Medulla oblongata (tissue), 1 donor: ENCODE measurements around the gene TSC1.
"Not testable (repeated sequence)": the region's sequence is repeated elsewhere in the genome, so short reads cannot be mapped to it uniquely, and the experiment has no call there.

Experiments used
- DNase-seq: peaks from one replicate; pipeline ENCODE4 v3.0.0-alpha.2; 2015; ENCODE audit errors: extremely low spot score

TSC1 gene

DNA sequence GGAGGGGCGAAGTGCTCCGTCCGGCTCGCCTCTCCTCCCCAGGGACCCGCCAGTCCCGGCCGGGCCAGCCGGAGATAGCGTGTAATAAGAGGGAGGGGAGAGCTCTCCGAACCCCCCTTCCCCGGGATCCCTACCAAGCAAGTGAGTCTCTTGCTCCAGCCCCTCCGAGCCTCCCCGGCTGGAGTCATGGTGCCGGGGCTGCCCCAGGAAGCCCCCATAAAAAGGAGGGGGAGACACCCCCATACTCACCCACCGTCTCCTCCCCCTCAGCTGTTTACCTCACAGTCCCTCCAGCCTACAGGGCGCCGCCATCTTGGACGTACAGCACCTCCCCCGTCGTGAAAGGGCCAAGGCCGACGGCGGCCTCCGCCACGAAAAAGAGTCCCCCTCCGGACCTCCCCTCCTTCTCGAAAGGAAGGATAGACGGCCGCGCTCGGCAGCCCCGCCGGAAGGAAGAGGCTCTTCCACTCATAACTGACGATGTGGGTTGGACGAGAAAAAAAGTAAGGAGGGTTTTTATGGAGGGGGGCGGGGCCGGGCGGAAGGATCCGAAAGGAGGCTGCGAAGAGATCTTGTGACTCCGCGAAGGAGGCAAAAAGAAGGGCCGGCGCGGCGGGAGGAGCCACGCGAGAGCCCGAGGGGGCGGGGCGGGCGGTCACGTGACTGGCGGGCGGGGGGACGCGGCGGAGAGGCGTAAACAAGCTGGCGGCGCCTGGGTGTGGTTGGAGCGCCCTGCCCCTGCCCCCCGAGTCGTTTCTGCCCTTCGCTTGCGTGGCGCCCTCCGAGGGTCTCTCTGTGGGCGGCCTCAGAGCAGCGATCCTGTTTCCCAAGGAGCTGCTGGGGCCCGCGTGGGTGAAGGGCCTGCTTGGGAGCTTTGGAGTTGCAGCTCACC lies at the start of gene TSC1:
Gene TSC1, minus strand, starts transcription at position 323 of the 892 bp plus-strand sequence. CDS start 15,744 bp downstream, outside the sequence.
- DNase-seq: peak; percentile 92

DNA sequence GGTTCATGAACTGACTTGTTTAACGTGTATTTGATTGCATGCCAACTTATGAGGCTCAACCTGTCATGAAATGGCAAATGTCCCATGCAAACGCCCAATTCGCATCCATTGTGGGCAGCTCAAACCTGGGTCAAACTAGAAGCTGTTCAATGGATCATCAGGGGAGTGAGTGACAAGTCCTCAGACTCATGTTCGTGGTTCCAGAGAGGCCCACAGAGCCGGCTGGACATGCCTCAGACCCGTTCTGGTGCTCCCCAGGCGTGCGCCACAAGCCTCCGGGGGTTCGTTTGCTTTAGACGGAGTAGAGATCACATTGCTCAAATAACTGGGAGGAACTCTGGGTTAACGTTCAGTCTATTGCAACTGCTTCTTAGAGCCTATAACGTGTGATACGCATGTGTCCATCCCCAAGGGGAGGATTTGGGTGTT lies 49.1 kb upstream of the TSC1 start:
- DNase-seq: no peak

DNA sequence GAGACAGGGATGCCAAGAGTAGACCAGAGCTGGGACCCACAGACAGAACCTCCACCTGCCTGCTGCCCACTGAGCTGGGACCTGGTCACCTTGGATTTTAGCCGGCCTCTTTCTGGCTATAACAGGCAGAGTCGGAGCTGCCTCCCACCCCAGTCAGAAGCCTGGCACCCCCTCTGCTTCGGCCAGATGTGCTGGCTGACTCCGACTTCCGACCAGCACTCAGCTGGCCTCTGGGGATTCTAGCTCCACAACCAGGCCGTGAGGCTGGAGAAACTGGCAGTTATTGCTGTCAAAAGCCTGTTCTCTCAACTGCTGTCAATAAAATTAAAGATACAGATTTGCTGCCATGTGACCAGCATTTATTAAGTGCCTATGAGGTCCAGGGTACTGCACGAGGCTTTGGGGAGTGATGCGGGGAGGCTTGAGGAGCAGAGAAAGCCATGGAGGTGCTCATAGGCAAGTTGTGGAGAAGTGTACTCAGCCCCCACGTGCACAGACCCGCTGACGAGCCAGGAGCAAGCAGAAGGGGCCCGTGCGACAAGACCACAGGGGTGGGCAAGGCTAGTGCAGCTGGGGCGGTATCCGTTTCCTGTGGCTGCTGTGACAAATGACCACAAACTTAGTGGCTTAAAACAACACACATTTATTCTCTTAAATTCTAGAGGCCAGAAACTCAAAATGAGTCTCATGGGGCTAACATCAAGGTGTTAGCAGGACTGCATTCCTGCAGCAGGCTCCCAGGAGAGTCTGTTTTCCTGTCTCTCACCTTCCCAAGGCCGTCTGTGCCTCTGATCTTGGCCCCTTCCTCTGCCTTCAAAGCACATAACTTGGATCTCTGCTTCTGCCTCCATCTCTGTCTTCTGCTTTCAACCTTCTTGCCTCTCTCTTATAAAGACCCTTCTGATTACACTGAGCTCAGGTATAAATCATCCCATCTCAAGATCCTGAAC lies 47.2 kb upstream of the TSC1 start:
- no peak for DNase-seq

DNA sequence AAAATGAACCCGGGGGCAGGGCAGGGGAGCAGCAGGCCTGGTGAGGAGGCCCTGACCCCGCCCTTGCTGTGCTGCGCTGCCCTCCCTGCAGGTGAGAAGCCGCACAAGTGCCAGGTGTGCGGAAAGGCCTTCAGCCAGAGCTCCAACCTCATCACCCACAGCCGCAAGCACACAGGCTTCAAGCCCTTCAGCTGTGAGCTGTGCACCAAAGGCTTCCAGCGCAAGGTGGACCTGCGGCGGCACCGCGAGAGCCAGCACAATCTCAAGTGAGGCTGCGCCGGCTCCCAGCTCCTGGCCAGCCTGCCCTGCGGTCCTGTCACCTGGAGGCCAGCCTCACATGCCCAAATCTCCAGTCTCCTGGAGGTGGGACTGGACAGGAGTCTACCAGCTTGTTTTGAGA lies 46.4 kb upstream of the TSC1 start:
- no peak for DNase-seq

DNA sequence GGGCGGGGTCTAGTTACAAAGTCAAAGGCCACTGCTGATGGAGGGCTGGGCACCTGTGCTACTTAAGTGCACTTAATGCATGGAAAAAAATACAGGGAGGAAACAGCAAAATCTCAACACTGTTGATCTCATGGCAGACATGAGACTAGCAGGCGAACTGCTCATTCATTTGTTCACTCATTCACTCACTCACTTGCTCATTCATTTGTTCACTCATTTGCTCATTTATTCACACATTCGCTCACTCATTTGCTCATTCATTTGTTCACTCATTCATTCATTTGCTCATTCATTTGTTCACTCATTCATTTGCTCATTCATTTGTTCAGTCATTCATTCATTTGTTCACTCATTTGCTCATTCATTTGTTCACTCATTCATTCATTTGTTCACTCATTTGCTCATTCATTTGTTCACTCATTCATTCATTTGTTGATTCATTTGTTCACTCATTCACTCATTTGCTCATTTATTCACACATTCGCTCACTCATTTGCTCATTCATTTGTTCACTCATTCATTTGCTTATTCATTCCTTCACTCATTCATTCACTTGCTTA lies 45.7 kb upstream of the TSC1 start:
- not testable (repeated sequence) for DNase-seq

DNA sequence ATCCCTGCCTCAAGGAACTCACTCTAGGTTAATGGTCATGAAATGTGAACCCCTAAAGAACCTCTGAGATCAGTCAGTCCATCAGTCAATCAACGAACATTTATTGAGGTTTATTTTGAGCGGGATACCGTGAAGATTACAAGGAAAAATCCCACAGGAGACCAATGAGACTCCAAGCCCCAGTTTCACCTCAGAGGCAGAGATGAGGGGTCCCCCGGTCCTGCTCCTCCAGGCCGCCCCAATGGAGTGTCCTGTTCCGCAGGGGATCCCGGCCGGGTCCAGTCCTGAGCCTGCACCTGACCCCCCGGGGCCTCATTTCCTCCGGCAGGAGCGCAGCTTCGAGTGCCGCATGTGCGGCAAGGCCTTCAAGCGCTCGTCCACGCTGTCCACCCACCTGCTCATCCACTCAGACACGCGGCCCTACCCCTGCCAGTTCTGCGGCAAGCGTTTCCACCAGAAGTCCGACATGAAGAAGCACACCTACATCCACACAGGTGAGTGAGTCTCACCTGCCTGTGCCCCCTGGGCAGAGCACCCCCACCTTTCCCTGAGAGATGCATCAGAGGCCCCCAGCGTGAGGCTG lies 45.1 kb upstream of the TSC1 start:
- no peak for DNase-seq

DNA sequence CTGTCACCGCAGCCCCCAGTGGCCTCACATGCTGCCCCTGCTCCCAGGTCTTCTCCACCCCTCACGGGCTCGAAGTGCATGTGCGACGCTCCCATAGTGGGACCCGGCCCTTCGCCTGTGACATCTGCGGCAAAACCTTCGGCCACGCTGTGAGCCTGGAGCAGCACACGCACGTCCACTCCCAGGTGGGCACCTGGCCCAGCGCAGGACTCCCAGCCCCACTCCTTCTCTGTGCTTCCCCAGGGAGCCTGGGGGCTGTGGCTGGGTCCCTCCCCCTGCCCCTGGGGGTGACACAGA lies 44.5 kb upstream of the TSC1 start:
- no peak for DNase-seq

DNA sequence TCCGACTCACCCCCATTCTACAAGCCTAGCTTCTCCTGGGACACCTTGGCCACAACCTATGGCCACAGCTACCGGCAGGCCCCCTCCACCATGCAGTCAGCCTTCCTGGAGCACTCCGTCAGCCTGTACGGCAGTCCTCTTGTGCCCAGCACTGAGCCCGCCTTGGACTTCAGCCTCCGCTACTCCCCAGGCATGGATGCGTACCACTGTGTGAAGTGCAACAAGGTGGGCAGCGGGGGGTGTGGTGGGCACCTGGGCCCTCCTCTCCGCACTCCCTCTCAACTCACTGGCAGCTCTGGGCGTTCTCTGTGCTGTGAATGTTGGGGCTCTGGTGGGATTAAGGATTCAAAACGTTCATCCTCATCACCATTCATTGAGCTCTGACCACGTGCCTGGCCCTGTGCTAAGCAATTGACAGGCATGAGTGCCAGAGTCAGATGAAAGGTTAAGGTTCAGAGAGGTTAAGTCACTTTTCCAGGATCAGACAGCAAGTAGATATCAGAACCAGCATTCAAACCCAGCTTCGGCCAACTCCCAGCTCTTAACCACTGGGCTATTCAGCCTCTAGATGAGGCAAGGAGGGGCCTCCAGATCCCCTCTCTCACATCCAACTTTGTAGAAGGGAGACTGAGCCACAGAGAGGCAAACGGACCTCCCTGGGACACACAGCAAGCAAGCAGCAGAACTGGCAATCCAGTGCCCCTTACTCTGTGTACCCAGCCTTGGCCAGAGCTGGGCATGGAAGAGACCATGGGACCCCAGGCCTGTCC lies 44.0 kb upstream of the TSC1 start:
- DNase-seq: no peak

DNA sequence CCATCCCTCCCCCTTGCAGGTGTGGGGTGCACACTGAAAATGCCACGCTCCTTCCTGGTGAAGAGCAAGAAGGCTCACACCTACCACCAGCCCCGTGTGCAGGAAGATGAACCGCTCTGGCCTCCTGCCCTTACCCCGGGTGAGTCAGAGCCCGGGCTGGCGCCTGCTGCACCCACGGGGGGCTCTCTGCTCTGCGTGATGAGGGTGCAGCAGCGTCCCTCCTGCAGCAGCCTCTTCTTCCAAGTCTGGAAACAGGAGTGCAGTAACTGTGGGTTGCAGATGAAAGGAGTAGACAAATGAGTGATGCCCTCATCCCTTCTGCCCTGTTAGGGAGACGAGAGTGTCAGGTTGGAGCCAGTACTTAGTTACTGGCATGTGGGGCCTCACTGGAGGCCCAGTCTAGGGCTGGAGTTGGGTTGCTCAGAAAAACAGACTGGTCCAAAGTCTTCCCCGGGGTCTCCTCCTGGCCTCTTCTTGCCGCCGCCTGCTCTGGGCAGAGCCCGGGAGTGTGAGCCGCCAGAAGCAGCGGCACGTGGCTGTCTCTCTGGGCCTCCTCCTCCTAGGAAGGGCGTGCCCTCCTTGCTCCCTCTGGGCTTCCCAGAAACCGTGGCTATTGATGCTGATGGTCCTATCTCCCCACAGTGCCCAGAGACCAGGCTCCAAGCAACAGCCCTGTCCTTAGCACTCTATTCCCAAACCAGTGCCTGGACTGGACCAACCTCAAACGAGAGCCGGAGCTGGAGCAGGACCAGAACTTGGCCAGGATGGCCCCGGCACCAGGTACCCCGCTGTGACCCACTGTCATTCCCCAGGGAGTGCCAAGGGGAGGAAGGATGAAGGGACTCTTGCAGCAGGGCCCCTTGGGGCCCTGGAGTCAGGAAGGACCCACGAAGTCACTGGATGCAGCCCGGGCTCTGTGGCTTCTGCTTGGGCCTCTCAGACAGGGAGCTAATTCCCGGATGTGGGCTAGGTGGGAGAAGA lies 42.5 kb upstream of the TSC1 start:
- no peak for DNase-seq

DNA sequence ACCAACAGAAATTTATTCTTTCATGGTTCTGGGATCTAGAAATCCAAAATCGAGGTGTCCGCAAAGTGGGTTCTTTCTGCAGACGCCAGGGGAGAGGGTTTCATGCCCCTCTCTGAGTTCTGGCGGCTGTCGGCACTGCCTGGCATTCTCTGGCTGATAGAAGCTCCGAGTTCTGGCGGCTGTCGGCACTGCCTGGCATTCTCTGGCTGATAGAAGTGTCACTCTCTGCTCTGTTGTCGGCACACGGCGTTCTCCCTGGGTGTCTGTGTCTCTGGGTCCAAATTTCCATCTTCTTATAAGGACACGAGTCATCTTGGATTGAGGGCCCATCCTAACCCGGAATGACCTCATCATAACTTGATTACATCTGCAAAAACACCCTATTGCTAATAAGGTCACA lies 41.7 kb upstream of the TSC1 start:
- no peak for DNase-seq

DNA sequence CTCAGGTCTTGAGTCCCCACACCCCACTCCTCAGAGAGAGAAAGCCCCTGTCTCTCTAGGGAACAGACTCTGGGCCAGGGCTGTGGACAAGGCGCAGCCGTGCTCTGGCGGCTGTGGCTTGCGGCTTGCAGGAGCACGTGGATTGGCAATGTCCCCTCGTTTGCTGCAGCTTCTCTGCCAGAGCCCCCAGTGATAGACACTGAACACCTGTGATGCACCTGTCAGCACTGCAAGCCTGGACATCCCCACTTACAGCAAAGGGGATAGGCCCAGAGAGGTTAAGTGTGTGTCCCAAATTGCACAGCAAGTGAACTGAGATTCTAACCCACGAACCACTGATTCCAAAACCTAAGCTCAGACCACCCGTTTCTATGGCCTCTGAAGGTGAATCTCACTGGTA lies 41.1 kb upstream of the TSC1 start:
- no peak for DNase-seq

DNA sequence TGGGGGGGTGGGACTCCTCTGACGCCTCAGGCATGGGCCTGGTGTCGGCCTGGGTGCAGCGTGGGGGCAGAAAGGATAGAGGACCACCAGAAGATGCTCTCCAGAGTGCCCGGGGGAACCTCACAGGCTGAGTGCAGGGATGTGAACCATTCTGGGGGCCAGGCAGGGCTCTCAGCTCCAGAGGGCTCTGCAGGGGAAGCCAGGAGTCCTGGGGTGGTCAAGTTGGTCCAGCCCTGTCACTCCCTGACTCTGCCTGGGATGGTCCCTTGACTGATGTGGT lies 40.6 kb upstream of the TSC1 start:
- no peak for DNase-seq

DNA sequence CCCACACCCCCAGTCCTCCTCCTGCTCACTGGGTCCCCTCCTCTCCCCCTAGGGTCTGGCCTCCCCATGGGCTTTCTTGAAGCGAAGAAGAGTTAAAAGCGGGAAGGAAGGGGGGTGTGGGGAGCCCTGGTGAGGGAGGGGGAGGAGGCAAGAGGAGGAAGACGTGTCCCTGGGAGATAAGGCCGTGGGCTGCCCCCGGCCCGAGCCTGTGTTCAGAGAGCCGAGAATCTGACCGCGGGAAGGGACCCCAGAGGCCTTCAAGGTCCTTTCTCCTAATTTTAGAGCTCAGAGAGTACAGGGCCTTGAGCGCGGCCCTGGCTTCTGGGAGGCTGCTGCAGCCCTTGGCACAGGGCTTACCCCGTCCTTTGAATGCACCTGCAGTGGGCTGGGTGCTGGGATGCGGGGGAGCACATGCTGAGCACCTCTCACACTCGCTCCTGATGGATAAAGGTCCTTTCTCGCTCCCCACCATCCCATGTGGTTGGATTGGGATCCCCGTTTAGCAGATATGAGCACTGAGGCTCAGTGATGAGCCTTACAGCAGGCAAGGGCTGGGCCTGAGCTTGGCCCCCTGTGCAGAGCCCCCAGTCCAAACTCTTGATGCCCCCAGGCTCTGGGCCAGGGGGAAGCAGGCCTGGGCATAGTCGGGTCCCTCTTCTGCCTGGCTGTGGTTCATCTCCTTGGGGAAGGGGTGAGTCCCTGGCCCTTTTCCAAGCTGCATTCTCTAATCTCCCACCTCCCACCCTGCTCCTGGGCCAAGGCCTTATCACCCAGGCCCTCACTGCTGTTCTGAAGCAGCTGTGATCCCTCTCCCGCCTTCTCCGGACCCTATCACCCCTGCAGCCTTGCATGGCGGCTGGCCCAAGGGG lies 40.0 kb upstream of the TSC1 start:
- DNase-seq: no peak

DNA sequence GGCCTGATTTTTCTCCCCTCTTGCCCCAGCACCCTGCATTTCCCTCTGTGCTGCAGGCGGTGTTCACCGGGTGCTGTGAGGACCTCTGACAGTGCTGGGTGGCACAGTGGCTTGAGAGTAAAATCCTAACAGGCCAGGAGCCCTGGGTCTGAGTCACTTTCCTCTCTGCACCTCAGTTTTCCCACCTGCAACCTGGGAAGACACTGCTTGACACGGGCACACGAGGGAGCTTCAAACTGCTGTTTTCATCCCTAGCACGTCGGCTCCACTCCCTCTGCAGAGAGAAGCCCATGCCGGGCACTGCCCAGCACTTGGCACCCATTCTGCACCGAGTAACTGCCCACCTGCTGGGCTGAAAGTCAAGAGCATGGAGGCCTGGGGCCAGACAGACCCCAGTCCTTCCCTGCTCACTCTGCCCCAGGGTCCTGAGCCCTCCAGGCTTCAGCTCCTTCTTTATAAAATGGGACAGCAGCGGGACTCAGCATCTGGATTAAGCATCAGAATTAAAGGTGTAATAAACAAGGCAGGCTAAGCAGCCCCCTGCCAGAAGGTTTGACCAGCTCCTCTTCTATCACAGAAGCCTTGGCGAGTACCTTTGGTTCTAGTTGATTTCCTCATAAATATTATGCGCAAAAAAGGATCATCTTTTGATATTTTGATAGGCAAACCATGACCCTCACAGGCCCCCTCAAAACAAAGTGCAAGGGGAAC lies 39.2 kb upstream of the TSC1 start:
- no peak for DNase-seq

DNA sequence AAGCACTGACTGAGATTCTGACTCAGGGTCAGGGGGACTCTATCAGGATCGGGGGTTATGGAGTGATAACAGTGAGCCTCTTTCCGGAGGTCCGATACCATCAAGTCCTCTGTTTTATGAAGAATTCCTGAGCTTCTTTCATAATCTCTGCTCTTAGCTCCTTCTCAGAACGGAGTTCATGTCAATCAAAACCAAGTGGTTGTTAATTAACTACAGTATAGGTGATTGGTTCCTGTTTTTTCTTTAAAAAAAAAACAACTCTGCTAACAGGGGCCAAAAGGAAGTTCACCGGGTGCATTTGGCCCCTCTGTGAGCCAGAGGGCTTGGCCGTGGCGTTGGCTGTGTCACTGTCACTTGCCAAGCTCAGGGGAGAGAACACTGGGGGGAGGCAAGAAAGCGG lies 38.0 kb upstream of the TSC1 start:
- no peak for DNase-seq

DNA sequence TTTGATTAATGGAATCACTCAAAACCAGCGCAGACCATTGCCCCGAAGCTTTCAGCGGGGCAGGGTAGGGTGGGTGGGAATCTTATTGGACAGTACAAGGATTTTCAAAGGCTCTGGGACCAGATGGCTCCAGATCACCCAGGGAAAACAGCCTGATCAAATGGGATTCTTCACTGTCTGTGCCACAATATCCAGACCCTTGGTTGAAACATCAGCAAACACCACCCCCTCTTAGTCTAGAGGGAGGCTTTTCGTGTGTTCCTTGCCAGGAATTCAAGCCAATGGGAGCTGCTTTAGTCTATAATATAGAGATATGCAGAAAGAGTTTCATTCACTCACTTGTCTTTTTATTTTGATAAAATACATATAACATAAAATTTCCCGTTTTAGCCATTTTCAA lies 35.7 kb upstream of the TSC1 start:
- no peak for DNase-seq

DNA sequence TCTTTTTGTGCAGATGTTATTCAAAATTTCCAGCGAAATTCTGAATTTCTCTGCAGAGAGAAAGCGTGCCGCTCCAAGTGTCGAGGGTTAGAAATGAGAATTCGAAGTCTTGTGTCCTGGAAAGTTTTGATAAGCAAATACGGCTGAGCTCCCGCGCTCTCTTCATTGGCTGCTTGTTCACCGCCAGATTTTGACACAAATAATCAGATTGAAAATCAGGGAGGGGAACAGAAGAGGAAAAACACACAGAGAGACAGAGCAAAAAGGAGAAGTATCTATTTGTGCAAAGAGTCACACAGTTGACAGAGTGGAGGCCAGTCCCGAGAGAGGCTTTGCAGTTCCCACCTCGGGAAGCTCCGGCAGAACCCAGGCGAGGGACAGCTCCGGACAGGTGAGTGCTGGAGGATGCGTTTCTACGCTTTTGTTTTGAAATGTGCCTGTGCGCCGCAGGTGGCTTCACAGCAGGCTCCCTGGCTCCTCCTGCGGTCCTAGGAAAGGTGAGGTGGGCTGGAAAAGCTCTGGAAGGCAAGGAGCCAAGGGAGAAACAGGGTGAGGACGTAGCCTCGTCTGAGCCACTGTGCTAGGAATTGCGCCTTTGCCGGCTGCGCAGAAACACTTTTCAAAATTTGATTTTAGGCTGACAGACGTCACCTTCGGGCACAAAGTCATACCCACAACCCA lies 34.2 kb upstream of the TSC1 start, which contains the start of gene GFI1B:
Gene GFI1B, plus strand, starts transcription at position 244 of the 681 bp plus-strand sequence. CDS start 7,985 bp downstream, outside the sequence.
- DNase-seq: no peak

DNA sequence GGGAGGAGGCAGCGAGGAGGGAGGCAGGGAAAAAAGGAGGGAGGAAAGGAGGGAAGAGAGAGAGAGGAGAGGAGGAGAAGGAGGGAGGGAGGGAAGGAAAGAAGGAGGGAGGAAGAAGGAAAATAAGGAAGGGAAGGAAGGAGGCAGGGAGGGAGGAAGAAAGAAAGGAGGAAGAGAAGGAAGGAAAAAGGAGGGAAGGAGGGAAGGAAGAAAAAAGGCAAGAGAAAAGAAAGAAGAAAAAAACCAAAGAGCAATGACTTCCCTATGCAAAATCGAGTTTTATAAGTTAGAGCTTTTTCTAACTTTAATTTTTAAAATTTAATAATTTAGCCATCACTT lies 33.7 kb upstream of the TSC1 start:
- DNase-seq: no peak
